Testis (tissue), 3 donors: ENCODE measurements around the gene RCOR3. TPM values are rescaled to one million over a fixed set of nuclear protein-coding genes. Genes with fewer than 3 reads are reported as not detected.
A peak's percentile ranks its signal among the peaks of the same experiment; 100 is the strongest.
"Not testable (repeated sequence)": the region's sequence is repeated elsewhere in the genome, so short reads cannot be mapped to it uniquely, and the experiment has no call there.

Source experiments
- DNase-seq: peaks from one replicate; pipeline ENCODE4 v3.0.0-alpha.2; 2019
- H3K27ac ChIP-seq, 2 donors: fragments of 200-600 bp; sonication (generic); one replicate each; pipeline ENCODE4 v1.5.1; 2019
- H3K27me3 ChIP-seq: fragments of 200-600 bp; sonication (generic); one replicate; pipeline ENCODE4 v1.5.1; 2019
- H3K36me3 ChIP-seq: fragments of 200-600 bp; sonication (generic); one replicate; pipeline ENCODE4 v1.5.1; 2017; ENCODE audit warnings: low read depth; ENCODE audit errors: missing control alignments
- H3K4me1 ChIP-seq: fragments of 200-600 bp; sonication (generic); one replicate; pipeline ENCODE4 v1.5.1; 2019
- H3K4me3 ChIP-seq, 2 donors: fragments of 200-600 bp; sonication (generic); one replicate each; pipeline ENCODE4 v1.5.1; 2017 to 2019
- H3K9me3 ChIP-seq: fragments of 200-600 bp; sonication (generic); one replicate; pipeline ENCODE4 v1.5.1; 2017
- CTCF ChIP-seq, 3 experiments: fragments of 450-650 bp in 2 of 3; fragments of 200-600 bp in 1 of 3; sonication (generic) in 1 of 3; IDR thresholded peaks; one replicate each; pipeline ENCODE4 v1.5.1; 2016 to 2019; ENCODE audit warnings: antibody characterized with exemption in 3 of 3, mild to moderate bottlenecking in 2 of 3, moderate library complexity in 1 of 3
- POLR2A ChIP-seq: fragments of 450-650 bp; IDR thresholded peaks from one replicate; pipeline ENCODE4 v1.6.1; 2017; ENCODE audit warnings: antibody characterized with exemption, mild to moderate bottlenecking, moderate library complexity
- WGBS, 2 donors: methylation state at CpG; one replicate each; pipeline ENCODE4 v1.1.5; 2018; 5-methylcytosine and 5-hydroxymethylcytosine counted together
- intact Hi-C: fragments of 100-400 bp; cut with DNase I; formaldehyde crosslinking; loops from one replicate; pipeline ENCODE4 v1.15.1; 2023; ENCODE audit warnings: low total_unique reads
- polyA plus RNA-seq: library from polyadenylated mRNA; stranded (reverse); fragments of 350-450 nt; fragmentation: Illumina TruSeq; extraction: RNeasy Lipid Tissue Mini Kit (QIAGEN cat#74804); gene quantifications from one replicate; pipeline ENCODE4 v1.2.3, GENCODE V29; 2014; ENCODE audit warnings: low read depth, low replicate concordance; ENCODE audit not compliant: insufficient read depth
- total RNA-seq, 2 donors: library from RNA; depleted of rRNA; stranded (reverse); fragments of >200 nt; gene quantifications; one replicate each; pipeline ENCODE4 v1.2.3, GENCODE V29; 2016

RCOR3 gene
- total and polyA plus RNA-seq, 3 donors from 2014 or later = 114 to 141 (median 128) TPM

GRCh38 chr1:211260141-211261107, 1.3 kb downstream of the RCOR3 start:
- peaks cover 14% of the 10 kb centered on the region for H3K4me1 ChIP-seq
- DNase-seq = peak; percentile 91
- no peaks in the 10 kb centered on the region for H3K36me3 ChIP-seq
- TF ChIP-seq CTCF (IDR thresholded peaks at IDR 0.05) = no peak
- no peak for TF ChIP-seq POLR2A
- 1% methylated on average over 18 to 58 of the region's 59 CpGs for WGBS, 2 donors
- H3K9me3 ChIP-seq = no peaks in the 10 kb centered on the region
- no peaks in the 10 kb centered on the region for H3K27me3 ChIP-seq
- intact Hi-C loops = no loop called here
- peak overlapping the region; percentile 80 to 98 for H3K4me3 ChIP-seq
- H3K27ac ChIP-seq = peak overlapping the region; percentile 98 to 100

GRCh38 chr1:211261229-211261628, 2.1 kb downstream of the RCOR3 start:
- intact Hi-C loops = no loop called here
- TF ChIP-seq CTCF (IDR thresholded peaks at IDR 0.05) (no peak), POLR2A (no peak)

GRCh38 chr1:211263022-211263421, 3.9 kb downstream of the RCOR3 start:
- H3K4me1 ChIP-seq, H3K9me3 ChIP-seq, H3K4me3 ChIP-seq, H3K36me3 ChIP-seq, DNase-seq, H3K27ac ChIP-seq, intact Hi-C loops, H3K27me3 ChIP-seq: not testable (repeated sequence)
- 89 to 97% methylated on average over 1 of the region's 5 CpGs for WGBS, 2 donors

More at GRCh38 chr1:211261229-211261628, 2.1 kb downstream of the RCOR3 start:
- H3K36me3 ChIP-seq = no peaks in the 10 kb centered on the region
- no peak for DNase-seq
- WGBS, 2 donors = 16 to 17% methylated on average over 2 of the region's 2 CpGs
- peak overlapping the region; percentile 80 to 98 for H3K4me3 ChIP-seq
- no peaks in the 10 kb centered on the region for H3K27me3 ChIP-seq
- peaks cover 14% of the 10 kb centered on the region for H3K4me1 ChIP-seq
- H3K9me3 ChIP-seq = no peaks in the 10 kb centered on the region
- H3K27ac ChIP-seq = peak overlapping the region in 1 of 2 donors; percentile 100

GRCh38 chr1:211267204-211267857, 8.2 kb downstream of the RCOR3 start:
- WGBS, 2 donors = 93 to 96% methylated on average over 7 of the region's 7 CpGs
- H3K36me3 ChIP-seq = no peaks in the 10 kb centered on the region
- TF ChIP-seq POLR2A (no peak), CTCF (IDR thresholded peaks at IDR 0.05) (no peak)
- no peaks in the 10 kb centered on the region for H3K4me1 ChIP-seq
- H3K27ac ChIP-seq = no peak overlapping the region
- H3K4me3 ChIP-seq = no peak overlapping the region
- H3K27me3 ChIP-seq = no peaks in the 10 kb centered on the region
- no peaks in the 10 kb centered on the region for H3K9me3 ChIP-seq
- intact Hi-C loops = no loop called here
- DNase-seq = no peak

- no peak overlapping the region for H3K4me3 ChIP-seq
- H3K4me1 ChIP-seq = no peaks in the 10 kb centered on the region
- no peaks in the 10 kb centered on the region for H3K36me3 ChIP-seq
- H3K9me3 ChIP-seq = no peaks in the 10 kb centered on the region
- DNase-seq = no peak
- 45 to 55% methylated on average over 1 of the region's 1 CpG for WGBS, 2 donors
- no peak for TF ChIP-seq CTCF (IDR thresholded peaks at IDR 0.05)
- TF ChIP-seq POLR2A = no peak
- intact Hi-C loops = no loop called here
- H3K27ac ChIP-seq = no peak overlapping the region
- no peaks in the 10 kb centered on the region for H3K27me3 ChIP-seq
Observed at GRCh38 chr1:211279340-211279739, 20.2 kb downstream of the RCOR3 start.
